NCI-H226 (cell line): ENCODE measurements around the gene PRR23E.
A peak's percentile ranks its signal among the peaks of the same experiment; 100 is the strongest.

Source experiments
- DNase-seq: peaks from one replicate; pipeline ENCODE4 v3.0.0-alpha.2; 2015

Gene PRR23E

DNA sequence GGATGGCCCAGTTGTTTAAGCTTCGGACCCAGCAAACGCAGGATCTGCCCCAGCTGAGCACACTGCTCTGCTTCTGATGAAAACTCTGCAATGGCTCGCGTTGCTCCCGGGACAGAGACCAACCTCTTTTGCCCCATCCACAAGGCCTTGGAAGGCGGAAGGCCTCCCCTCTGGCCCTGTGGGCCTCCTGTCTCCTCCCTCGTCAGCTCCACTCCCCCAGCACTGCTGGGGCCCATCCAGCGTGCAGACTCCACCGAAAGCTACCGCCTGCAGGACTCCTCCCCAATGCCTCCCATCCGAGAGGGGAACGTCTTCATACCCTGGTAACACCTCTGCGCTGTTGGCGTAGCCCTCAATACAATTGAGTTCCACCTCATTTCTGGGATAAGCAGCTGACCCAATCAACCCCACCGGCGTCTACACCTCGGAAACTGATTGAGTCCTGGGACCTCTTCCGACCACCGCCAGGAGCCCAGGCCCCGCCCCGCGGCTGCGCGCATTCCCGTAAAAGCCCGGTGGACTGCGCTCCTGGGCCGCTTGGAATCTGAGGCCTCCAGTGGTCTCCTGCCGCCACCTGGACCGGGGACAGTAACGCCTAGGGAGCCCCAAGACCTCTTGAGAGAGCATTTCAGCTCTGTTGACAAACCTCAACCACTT is at the start of gene PRR23E:
PRR23E (plus strand) TSS at position 556 of the 657 bp plus-strand sequence. CDS start 3,555 bp downstream, outside the sequence.
- no peak for DNase-seq

DNA sequence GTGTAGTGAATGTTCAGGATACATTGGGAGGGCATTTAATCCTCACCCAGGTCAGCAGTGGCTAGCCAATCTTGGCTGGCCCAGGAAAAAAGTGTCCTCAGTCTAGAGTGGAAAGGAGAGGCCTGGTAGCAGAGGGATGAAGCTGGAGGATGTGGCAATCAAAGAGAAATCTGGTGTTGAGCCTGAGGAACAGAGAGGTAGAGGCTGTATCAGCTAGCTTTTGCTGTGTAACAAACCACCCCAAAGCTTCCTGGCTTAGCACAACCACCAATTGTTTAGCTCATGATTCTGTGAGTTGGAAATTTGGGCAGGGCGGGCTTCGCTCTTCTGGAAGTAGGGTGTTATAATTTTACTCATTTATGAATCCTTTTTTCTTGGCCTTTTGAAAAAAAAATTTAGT is 49.8 kb upstream of the PRR23E start:
- no peak for DNase-seq

- DNase-seq: no peak
These were observed 48.3 kb upstream of the PRR23E start for GRCh38 chr3:127144631-127145030.

DNA sequence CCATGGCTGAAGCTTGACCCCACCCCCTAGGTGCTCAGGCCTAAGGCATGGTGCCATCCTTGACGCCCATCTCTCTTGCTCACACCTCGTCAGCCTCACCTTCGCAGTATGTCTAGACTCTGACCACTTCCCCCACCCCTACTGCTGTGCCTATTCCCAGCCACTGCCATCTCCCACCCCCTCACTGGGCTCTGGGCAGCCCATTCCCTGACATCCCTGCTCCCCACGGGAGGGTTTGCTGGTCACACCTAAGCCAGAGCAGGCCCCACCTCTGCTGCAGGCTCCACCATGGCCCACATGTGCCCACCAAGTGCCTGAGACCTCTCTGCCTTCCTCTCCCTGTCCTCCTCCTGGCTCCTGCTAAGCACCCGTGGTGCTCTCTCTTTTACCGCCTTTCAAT is 47.7 kb upstream of the PRR23E start:
- DNase-seq: no peak

DNA sequence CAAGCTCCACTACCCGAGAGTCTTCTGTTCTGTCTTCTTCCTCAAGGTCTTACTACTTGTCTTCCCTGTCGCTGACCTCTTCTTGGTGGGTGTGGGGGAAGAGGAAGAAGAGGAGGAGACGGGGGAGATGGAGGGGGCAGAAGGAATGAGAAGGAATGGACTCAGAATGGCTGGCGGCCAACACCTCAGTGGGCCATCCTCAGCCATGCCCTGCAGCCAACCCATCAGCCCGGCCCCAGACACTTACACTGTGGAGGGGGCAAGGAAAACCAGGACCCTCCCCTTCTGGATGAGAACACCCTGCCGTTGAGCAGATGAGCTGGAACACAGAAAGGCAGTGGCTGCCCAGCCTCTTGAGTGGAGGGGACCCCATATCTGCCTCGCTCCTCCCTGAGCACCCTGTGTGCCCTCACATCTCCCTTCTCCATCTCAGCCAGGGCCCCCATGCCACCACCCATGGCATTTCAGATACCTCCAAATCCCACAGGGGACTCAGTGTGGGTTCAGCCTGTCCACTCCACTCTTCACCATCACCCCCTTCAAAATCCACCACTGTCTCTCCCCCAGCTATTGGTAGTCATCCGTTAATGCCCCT is 45.5 kb upstream of the PRR23E start:
- DNase-seq: no peak

DNA sequence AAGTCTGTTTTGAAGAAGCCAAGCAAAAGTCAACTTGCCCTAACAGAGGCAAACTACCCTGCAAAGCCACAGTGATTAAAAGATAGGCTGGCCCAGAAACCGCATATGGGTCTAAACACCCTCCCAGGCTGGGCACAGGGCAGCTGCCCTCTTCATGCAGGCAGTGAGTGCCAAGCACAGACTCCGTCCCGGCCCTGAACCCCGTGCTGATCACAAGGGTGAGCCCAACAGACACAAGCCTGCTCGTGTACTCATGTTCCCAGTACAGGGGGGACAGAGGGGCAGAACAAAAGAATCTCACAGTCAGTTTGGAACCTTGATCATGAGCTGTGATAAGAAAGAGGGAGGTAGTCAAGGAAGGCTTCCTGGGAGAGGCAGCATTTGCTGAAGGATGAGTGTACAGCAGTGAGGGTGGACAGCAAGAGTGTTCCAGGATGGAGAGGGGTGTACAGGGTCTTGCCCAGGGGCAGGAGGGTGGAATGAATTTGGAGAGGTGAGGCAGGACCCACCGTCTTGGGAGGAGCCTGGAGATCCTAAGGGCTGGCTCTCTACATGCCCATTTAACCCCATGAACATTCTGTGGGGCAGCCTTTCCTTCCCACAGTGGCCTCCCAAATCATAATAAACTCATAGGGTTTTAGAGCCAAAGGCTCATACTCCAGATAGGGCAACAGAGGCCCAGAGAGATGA is 43.2 kb upstream of the PRR23E start:
- no peak for DNase-seq

DNA sequence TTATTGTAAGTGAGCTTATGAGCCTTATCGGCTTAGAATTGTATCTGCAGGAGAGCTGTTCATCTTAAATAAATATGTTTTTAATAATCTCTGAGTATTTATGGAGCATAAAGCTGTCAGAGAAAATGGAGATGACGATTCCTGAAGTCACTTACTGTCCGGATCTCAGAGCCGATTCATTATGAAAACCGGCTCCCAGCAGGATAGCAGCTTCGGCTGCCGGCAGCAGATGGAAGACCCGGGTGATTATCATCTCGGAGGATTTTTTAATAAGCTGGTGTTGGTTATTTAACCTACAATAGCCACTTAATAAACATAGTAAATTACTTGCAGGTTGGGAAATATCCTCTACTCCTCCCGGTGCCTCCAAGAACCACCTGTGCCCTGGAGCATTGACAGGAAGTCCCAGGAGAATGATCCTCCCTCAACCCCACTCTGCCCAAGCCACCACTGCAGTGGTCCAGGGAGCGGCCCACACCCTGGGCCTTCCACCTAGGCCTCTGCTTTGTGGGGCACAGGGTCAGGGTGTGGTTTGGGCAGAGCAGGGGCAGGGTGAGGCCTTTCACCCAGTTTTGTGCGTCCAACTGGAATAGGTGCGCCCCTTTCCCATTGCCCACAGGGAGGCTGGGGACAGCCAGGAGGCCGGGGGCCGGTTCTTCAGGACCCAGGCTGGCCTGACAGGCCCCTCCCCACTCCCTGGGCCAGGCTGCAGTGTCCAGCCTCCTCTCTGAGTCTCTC is 42.2 kb upstream of the PRR23E start:
- no peak for DNase-seq

GRCh38 chr3:127151251-127151564 is 41.7 kb upstream of the PRR23E start:
- no peak for DNase-seq

- no peak for DNase-seq
These were observed 40.8 kb upstream of the PRR23E start for GRCh38 chr3:127151992-127152650.

- no peak for DNase-seq
These were observed 40.0 kb upstream of the PRR23E start for GRCh38 chr3:127152684-127153505.

DNA sequence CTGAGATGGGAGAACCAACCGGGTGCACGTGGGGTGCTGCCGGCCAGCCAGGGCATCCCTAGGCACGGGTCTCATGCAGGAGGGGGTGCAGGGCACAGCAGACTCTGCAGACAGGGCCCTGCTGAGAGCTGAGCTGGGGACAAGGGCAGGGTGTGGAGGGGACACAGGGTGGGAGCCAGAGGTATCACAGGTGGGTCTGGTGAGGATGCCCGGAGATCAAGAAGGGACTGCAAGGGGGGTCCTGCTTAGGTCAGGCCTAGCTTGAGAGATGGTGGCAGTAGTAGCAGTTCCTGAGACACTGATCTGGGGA is 39.5 kb upstream of the PRR23E start:
- DNase-seq: no peak

GRCh38 chr3:127156338-127157050 is 36.4 kb upstream of the PRR23E start:
- no peak for DNase-seq

- DNase-seq: no peak
These were observed 35.6 kb upstream of the PRR23E start for GRCh38 chr3:127157171-127157828.

GRCh38 chr3:127158614-127159229 is 34.2 kb upstream of the PRR23E start:
- DNase-seq: peak; percentile 4

- no peak for DNase-seq
These were observed 33.4 kb upstream of the PRR23E start for GRCh38 chr3:127159543-127159942.

GRCh38 chr3:127161236-127161635 is 31.7 kb upstream of the PRR23E start:
- no peak for DNase-seq

DNA sequence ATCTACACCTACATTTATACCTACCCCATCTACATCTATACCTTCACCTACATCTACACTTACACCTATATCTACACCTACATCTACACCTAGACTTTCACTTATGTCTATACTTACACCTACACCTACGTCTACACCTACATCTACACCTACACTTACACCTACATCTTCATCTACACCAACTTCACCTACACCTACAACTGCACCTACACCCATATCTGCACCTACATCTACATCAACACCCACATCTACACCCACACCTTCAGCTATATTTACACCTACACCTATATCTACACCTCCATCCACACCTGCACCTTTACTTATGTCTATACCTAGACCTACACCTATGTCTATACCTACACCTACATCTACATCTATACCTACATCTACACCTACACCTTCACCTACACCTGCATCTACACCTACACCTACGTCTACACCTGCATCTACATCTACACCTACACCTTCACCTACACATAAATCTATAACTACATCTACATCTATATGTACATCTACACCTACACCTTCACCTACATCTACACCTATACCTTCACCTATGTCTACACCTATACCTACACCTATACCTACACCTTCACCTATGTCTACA is 30.9 kb upstream of the PRR23E start:
- DNase-seq: no peak

GRCh38 chr3:127162947-127163645 is 29.8 kb upstream of the PRR23E start:
- no peak for DNase-seq

- DNase-seq: no peak
These were observed 28.3 kb upstream of the PRR23E start for GRCh38 chr3:127164615-127165014.

- DNase-seq: no peak
These were observed 27.9 kb upstream of the PRR23E start for GRCh38 chr3:127165036-127165435.
